Liver (tissue), 9 donors: ENCODE measurements around the gene FPR3. TPM values are rescaled to one million over a fixed set of nuclear protein-coding genes. Genes with fewer than 3 reads are reported as not detected.

ENCODE experiments used
- DNase-seq: peaks from one replicate; pipeline ENCODE4 v3.0.0-alpha.2; 2017; ENCODE audit warnings: low spot score
- H3K27ac ChIP-seq, 2 donors: one replicate each; pipeline ENCODE4 v1.7.0; 2013; ENCODE audit warnings: inconsistent platforms in 2 of 2, low read length in 2 of 2, control low read depth in 1 of 2, low read depth in 1 of 2, mild to moderate bottlenecking in 1 of 2
- H3K27me3 ChIP-seq, 4 donors: one replicate each; pipeline versions ENCODE4 v1.6.1 to v1.7.0; 2013; ENCODE audit warnings: low read length in 3 of 4, inconsistent platforms in 1 of 4, mild to moderate bottlenecking in 1 of 4, moderate library complexity in 1 of 4; ENCODE audit not compliant: control insufficient read depth in 4 of 4, insufficient read depth in 4 of 4
- H3K36me3 ChIP-seq, 4 donors: one replicate each; pipeline versions ENCODE4 v1.6.1 to v1.7.0; 2013; ENCODE audit warnings: low read length in 3 of 4, mild to moderate bottlenecking in 3 of 4, low read depth in 1 of 4, moderate library complexity in 1 of 4; ENCODE audit not compliant: control insufficient read depth in 4 of 4, insufficient read depth in 3 of 4
- H3K4me1 ChIP-seq, 4 donors: one replicate each; pipeline versions ENCODE4 v1.6.1 to v1.7.0; 2013; ENCODE audit warnings: low read length in 3 of 4, mild to moderate bottlenecking in 3 of 4, moderate library complexity in 1 of 4; ENCODE audit not compliant: control insufficient read depth in 4 of 4, insufficient read depth in 4 of 4
- H3K4me3 ChIP-seq, 3 donors: one replicate each; pipeline versions ENCODE4 v1.6.1 to v1.7.0; 2013; ENCODE audit warnings: low read length in 3 of 3, control low read depth in 1 of 3, low read depth in 1 of 3, mild to moderate bottlenecking in 1 of 3
- H3K9ac ChIP-seq, 2 donors: one replicate each; pipeline ENCODE4 v1.7.0; 2013; ENCODE audit warnings: low read length in 2 of 2, mild to moderate bottlenecking in 2 of 2, moderate library complexity in 2 of 2, control low read depth in 1 of 2, low read depth in 1 of 2
- H3K9me3 ChIP-seq, 4 donors: one replicate each; pipeline versions ENCODE4 v1.6.1 to v1.7.0; 2013; ENCODE audit warnings: low read length in 3 of 4; ENCODE audit not compliant: control insufficient read depth in 4 of 4
- ATF3 ChIP-seq: IDR thresholded peaks from 2 replicates; pipeline ENCODE4 v1.6.1; 2016; ENCODE audit warnings: antibody characterized with exemption
- CTCF ChIP-seq: fragments of 150-350 bp; IDR thresholded peaks from 2 replicates; pipeline ENCODE4 v1.5.1; 2017; ENCODE audit warnings: improper control_type of control experiment, low read depth, low read length; ENCODE audit not compliant: missing input control
- EGR1 ChIP-seq, 2 donors: IDR thresholded peaks; 2 replicates each; pipeline ENCODE4 v1.6.1; 2016 to 2018; ENCODE audit warnings: antibody characterized with exemption in 2 of 2, low read depth in 2 of 2
- FOXA1 ChIP-seq: IDR thresholded peaks from 2 replicates; pipeline ENCODE4 v1.6.1; 2016; ENCODE audit warnings: antibody characterized with exemption
- FOXA2 ChIP-seq: IDR thresholded peaks from 2 replicates; pipeline ENCODE4 v1.6.1; 2016; ENCODE audit warnings: antibody characterized with exemption
- HNF4G ChIP-seq: IDR thresholded peaks from 2 replicates; pipeline ENCODE4 v1.6.1; 2016; ENCODE audit warnings: antibody characterized with exemption
- JUND ChIP-seq, 2 donors: IDR thresholded peaks; 2 replicates each; pipeline ENCODE4 v1.6.1; 2016; ENCODE audit warnings: antibody characterized with exemption in 2 of 2
- NR2F2 ChIP-seq: IDR thresholded peaks from 2 replicates; pipeline ENCODE4 v1.6.1; 2016; ENCODE audit warnings: antibody characterized with exemption
- REST ChIP-seq: IDR thresholded peaks from 2 replicates; pipeline ENCODE4 v1.6.1; 2016; ENCODE audit warnings: antibody characterized with exemption, mild to moderate bottlenecking
- SP1 ChIP-seq: IDR thresholded peaks from 2 replicates; pipeline ENCODE4 v1.6.1; 2018; ENCODE audit warnings: antibody characterized with exemption, mild to moderate bottlenecking
- YY1 ChIP-seq: IDR thresholded peaks from 2 replicates; pipeline ENCODE4 v1.6.1; 2016; ENCODE audit warnings: antibody characterized with exemption, mild to moderate bottlenecking
- ZBTB33 ChIP-seq: IDR thresholded peaks from 2 replicates; pipeline ENCODE4 v1.6.1; 2016; ENCODE audit warnings: antibody characterized with exemption
- WGBS: extraction: QIAGEN DNeasy Blood & Tissue Kit; methylation state at CpG from one replicate; pipeline ENCODE4 v1.1.7; 2013; 5-methylcytosine and 5-hydroxymethylcytosine counted together
- polyA plus RNA-seq, 2 donors: library from polyadenylated mRNA; stranded (reverse) in 1 of 2; unstranded in 1 of 2; fragments of 200-250 nt in 1 of 2; fragments of >200 nt in 1 of 2; fragmentation: Nextera tagmentation in 1 of 2; extraction: Ambion mirVana in 1 of 2; gene quantifications; one replicate each; pipeline versions ENCODE4 v1.2.1 to v1.2.3, GENCODE V29; 2013 to 2015
- total RNA-seq, 2 donors: library from RNA; depleted of rRNA; stranded (reverse); fragments of >200 nt; gene quantifications; one replicate each; pipeline ENCODE4 v1.2.3, GENCODE V29; 2014
- donor health status: healthy.
- donor health status: healthy.
- donor health status: healthy.
- donor health status: healthy.
- donor health status: healthy.

The FPR3 gene
- total and polyA plus RNA-seq, 4 donors, result 1.0 to 7.8 (median 4.1) TPM

- Histone ChIP-seq H3K9me3 (peaks cover 5 to 24% (median 20%) of the 10 kb centered on the region in 4 donors), H3K4me1 (no peaks in the 10 kb centered on the region), H3K36me3 (no peaks in the 10 kb centered on the region), H3K9ac (no peak overlapping the region), H3K27ac (no peak overlapping the region), H3K27me3 (no peaks in the 10 kb centered on the region), H3K4me3 (no peak overlapping the region)
- no peak for DNase-seq
- TF ChIP-seq EGR1 (IDR thresholded peaks at IDR 0.05; ENCODE audit: low read depth in 2 of 2), result no peak
- no peak for TF ChIP-seq REST
- no peak for TF ChIP-seq YY1
- TF ChIP-seq ZBTB33, result no peak
- TF ChIP-seq CTCF, result no peak
- no peak for TF ChIP-seq ATF3
- TF ChIP-seq JUND (IDR thresholded peaks at IDR 0.05), result no peak
- TF ChIP-seq FOXA1, result no peak
- WGBS, result 60% methylated on average over 7 of the region's 7 CpGs
Measured at GRCh38 chr19:51820831-51821446, 26.0 kb downstream of the FPR3 start.

GRCh38 chr19:51821456-51821855 is 26.5 kb downstream of the FPR3 start:
- H3K4me3 ChIP-seq, result no peak overlapping the region
- peaks cover 0 to under 1% (median 0%) of the 10 kb centered on the region in 4 donors for H3K36me3 ChIP-seq
- H3K4me1 ChIP-seq, result no peaks in the 10 kb centered on the region
- DNase-seq, result no peak
- no peak overlapping the region for H3K9ac ChIP-seq
- peaks cover 5 to 23% (median 20%) of the 10 kb centered on the region in 4 donors for H3K9me3 ChIP-seq
- TF ChIP-seq FOXA1 (no peak), SP1 (no peak), ATF3 (no peak), YY1 (no peak), JUND (IDR thresholded peaks at IDR 0.05) (no peak), NR2F2 (no peak), HNF4G (no peak), CTCF (no peak), FOXA2 (no peak)
- no peak overlapping the region for H3K27ac ChIP-seq
- no peaks in the 10 kb centered on the region for H3K27me3 ChIP-seq
- WGBS, result 70% methylated on average over 3 of the region's 3 CpGs
